Stimulated activated CD4-positive, alpha-beta T cell treated with anti-CD3 and anti-CD28 coated beads, Interleukin-2, amount 100 ng/mL, for 24 hours (primary cell): ENCODE results near the gene PRKCE.
"Not testable (repeated sequence)": the region's sequence is repeated elsewhere in the genome, so short reads cannot be mapped to it uniquely, and the experiment has no call there.

Experiments
- DNase-seq, 2 donors: peaks; one replicate each; pipeline ENCODE4 v3.0.0-alpha.2; 2020

The PRKCE gene

GRCh38 chr2:45705233-45705632 lies 53.8 kb downstream of the PRKCE start:
- no peak for DNase-seq

- DNase-seq: no peak
Observed at GRCh38 chr2:45706033-45706432, 54.6 kb downstream of the PRKCE start.

GRCh38 chr2:45707006-45707405 lies 55.5 kb downstream of the PRKCE start:
- no peak for DNase-seq

GRCh38 chr2:45707661-45708060 lies 56.2 kb downstream of the PRKCE start:
- DNase-seq: no peak

- DNase-seq: no peak
Observed at GRCh38 chr2:45708501-45708900, 57.0 kb downstream of the PRKCE start.

GRCh38 chr2:45709137-45709536 lies 57.7 kb downstream of the PRKCE start:
- no peak for DNase-seq

- DNase-seq: no peak
Observed at GRCh38 chr2:45710468-45710867, 59.0 kb downstream of the PRKCE start.

GRCh38 chr2:45711224-45711623 lies 59.7 kb downstream of the PRKCE start:
- no peak for DNase-seq

GRCh38 chr2:45712570-45712969 lies 61.1 kb downstream of the PRKCE start:
- DNase-seq: no peak

GRCh38 chr2:45713136-45713535 lies 61.7 kb downstream of the PRKCE start:
- DNase-seq: no peak

- no peak for DNase-seq
Observed at GRCh38 chr2:45713591-45713990, 62.1 kb downstream of the PRKCE start.

- DNase-seq: no peak
Observed at GRCh38 chr2:45714679-45715078, 63.2 kb downstream of the PRKCE start.

- no peak for DNase-seq
Observed at GRCh38 chr2:45715601-45716379, 64.3 kb downstream of the PRKCE start.

- DNase-seq: not testable (repeated sequence)
Observed at GRCh38 chr2:45716432-45716831, 65.0 kb downstream of the PRKCE start.

- no peak for DNase-seq
Observed at GRCh38 chr2:45716915-45717314, 65.4 kb downstream of the PRKCE start.

GRCh38 chr2:45720210-45720609 lies 68.7 kb downstream of the PRKCE start:
- DNase-seq: no peak

- no peak for DNase-seq
Observed at GRCh38 chr2:45721150-45721549, 69.7 kb downstream of the PRKCE start.

- no peak for DNase-seq
Observed at GRCh38 chr2:45722477-45722876, 71.0 kb downstream of the PRKCE start.

GRCh38 chr2:45723857-45724256 lies 72.4 kb downstream of the PRKCE start:
- no peak for DNase-seq

GRCh38 chr2:45724335-45724734 lies 72.9 kb downstream of the PRKCE start:
- DNase-seq: no peak

- no peak for DNase-seq
Observed at GRCh38 chr2:45725731-45726130, 74.3 kb downstream of the PRKCE start.

- no peak for DNase-seq
Observed at GRCh38 chr2:45726188-45726587, 74.7 kb downstream of the PRKCE start.

GRCh38 chr2:45728458-45728942 lies 77.0 kb downstream of the PRKCE start:
- no peak for DNase-seq

- no peak for DNase-seq
Observed at GRCh38 chr2:45729753-45730512, 78.5 kb downstream of the PRKCE start.
